T-cell (primary cell): ENCODE data around the gene TBX10. TPM values are rescaled to one million over a fixed set of nuclear protein-coding genes. Genes with fewer than 3 reads are reported as not detected.

Experiments used
- ATAC-seq, 4 experiments: fragments of 200-7000 bp in 3 of 4; fragments of 150-1000 bp in 1 of 4; cut with Tn5 transposase; replicated peaks in 1 of 4; 1 replicate in 3 of 4; 2 replicates in 1 of 4; pipeline ENCODE4 v1.10.0; 2021; ENCODE audit warnings: moderate library complexity in 3 of 4, mild to moderate bottlenecking in 2 of 4, moderate number of reproducible peaks in 1 of 4
- CTCF ChIA-PET, 2 donors: fragments of 300-600 bp; sonication (Branson Sonifier 250); formaldehyde crosslinking; loops; one replicate each; lab custom pipeline; 2022; ENCODE audit warnings: antibody characterized with exemption in 2 of 2; lab: Charles Lee
- POLR2A ChIA-PET, 2 donors: fragments of 300-600 bp; sonication (Branson Sonifier 250); formaldehyde crosslinking; loops; one replicate each; lab custom pipeline; 2022; ENCODE audit warnings: antibody characterized with exemption in 2 of 2; lab: Charles Lee
- DNase-seq, 35 experiments: peaks; one replicate each; pipeline versions ENCODE4 v3.0.0 to v3.0.0-alpha.2; 2013 to 2023
- H3K27ac ChIP-seq: one replicate; pipeline ENCODE4 v1.5.1; 2013; ENCODE audit warnings: low read length
- H3K27me3 ChIP-seq, 2 experiments: replicated peaks in 1 of 2; 1 replicate in 1 of 2; 2 replicates in 1 of 2; pipeline versions ENCODE4 v1.6.1 to v1.7.0; 2013; ENCODE audit warnings: low read length in 1 of 2, mixed read lengths in 1 of 2; ENCODE audit not compliant: control insufficient read depth in 2 of 2, insufficient read depth in 2 of 2; ENCODE audit errors: extremely low read depth in 1 of 2
- H3K36me3 ChIP-seq, 2 donors: 1 replicate in 1 of 2; 2 replicates in 1 of 2; pipeline versions ENCODE4 v1.6.1 to v1.7.0; 2013; ENCODE audit warnings: low read length in 1 of 2; ENCODE audit not compliant: control insufficient read depth in 2 of 2, insufficient read depth in 1 of 2; ENCODE audit errors: extremely low read depth in 1 of 2
- H3K4me1 ChIP-seq, 2 experiments: 1 replicate in 1 of 2; 2 replicates in 1 of 2; pipeline versions ENCODE4 v1.6.1 to v1.7.0; 2013; ENCODE audit warnings: low read length in 2 of 2, mixed read lengths in 1 of 2; ENCODE audit not compliant: insufficient read depth in 2 of 2, control insufficient read depth in 1 of 2; ENCODE audit errors: extremely low read depth in 1 of 2
- H3K4me3 ChIP-seq, 2 donors: 1 replicate in 1 of 2; 2 replicates in 1 of 2; pipeline versions ENCODE4 v1.5.1 to v1.7.0; 2013; ENCODE audit warnings: mild to moderate bottlenecking in 2 of 2, low read length in 1 of 2, moderate library complexity in 1 of 2; ENCODE audit not compliant: control insufficient read depth in 1 of 2; ENCODE audit errors: extremely low read depth in 1 of 2
- H3K9me3 ChIP-seq: 2 replicates; pipeline ENCODE4 v1.7.0; 2013
- H3K27ac Mint-ChIP-seq, 2 donors: one replicate each; pipeline ENCODE4 v1.8.0; 2020 to 2021; ENCODE audit warnings: mild to moderate bottlenecking in 2 of 2, mixed read lengths in 2 of 2
- H3K27me3 Mint-ChIP-seq, 2 donors: one replicate each; pipeline ENCODE4 v1.8.0; 2021 to 2022; ENCODE audit warnings: mixed read lengths in 2 of 2
- H3K36me3 Mint-ChIP-seq: one replicate; pipeline ENCODE4 v1.8.0; 2021; ENCODE audit warnings: mixed read lengths
- H3K4me1 Mint-ChIP-seq, 3 donors: one replicate each; pipeline ENCODE4 v1.8.0; 2020 to 2022; ENCODE audit warnings: mixed read lengths in 3 of 3, mild to moderate bottlenecking in 1 of 3
- H3K4me3 Mint-ChIP-seq, 3 donors: one replicate each; pipeline ENCODE4 v1.8.0; 2020 to 2022; ENCODE audit warnings: mild to moderate bottlenecking in 3 of 3, mixed read lengths in 3 of 3, moderate library complexity in 3 of 3
- H3K9me3 Mint-ChIP-seq, 3 donors: one replicate each; pipeline ENCODE4 v1.8.0; 2020 to 2022; ENCODE audit warnings: mixed read lengths in 3 of 3
- WGBS: methylation state at CpG from one replicate; pipeline ENCODE4 v1.1.5; 2013; ENCODE audit warnings: missing lambda C conversion rate; ENCODE audit not compliant: insufficient coverage; 5-methylcytosine and 5-hydroxymethylcytosine counted together
- total RNA-seq, 35 experiments: library from RNA in 6 of 35; stranded (reverse) in 6 of 35; fragments of 120-200 nt in 1 of 35; gene quantifications; one replicate each; pipeline versions ENCODE4 v1.2.1 to v1.2.4 and lab custom pipeline; 2013 to 2026

The TBX10 gene
- total RNA-seq, 5 donors from 2014 or later (not counting 1 experiment from before 2014, with no cell fraction given): not detected

GRCh38 chr11:67610302-67610868 lies 29.2 kb downstream of the TBX10 start:
- ATAC-seq (no peak), DNase-seq (no peak)
- peaks cover 27% of the 10 kb centered on the region for H3K36me3 Mint-ChIP-seq
- Histone ChIP-seq H3K27me3 (no peaks in the 10 kb centered on the region), H3K27ac (no peak overlapping the region), H3K4me3 (no peak overlapping the region), H3K36me3 (peaks cover 18 to 48% of the 10 kb centered on the region in 2 donors), H3K9me3 (no peaks in the 10 kb centered on the region), H3K4me1 (peaks cover 17 to 53% of the 10 kb centered on the region in 2 experiments)
- H3K27me3 Mint-ChIP-seq: no peaks in the 10 kb centered on the region
- no peak overlapping the region for H3K4me3 Mint-ChIP-seq
- no peak overlapping the region for H3K27ac Mint-ChIP-seq
- H3K4me1 Mint-ChIP-seq: peaks cover 22 to 52% (median 36%) of the 10 kb centered on the region in 3 donors
- WGBS: 94% methylated on average over 12 of the region's 15 CpGs
- ChIA-PET CTCF (no interaction called here), POLR2A (interaction anchor here in 1 of 2 donors (0.6 kb wide), 1 partner anchor 14 kb away, joined by 10 read pairs; no protein-coding TSS in a partner anchor)
- no peaks in the 10 kb centered on the region for H3K9me3 Mint-ChIP-seq

GRCh38 chr11:67609316-67609715 lies 30.2 kb downstream of the TBX10 start:
- H3K4me3 ChIP-seq: no peak overlapping the region
- POLR2A ChIA-PET: no interaction called here
- H3K9me3 ChIP-seq: no peaks in the 10 kb centered on the region
- no peak for DNase-seq
- H3K27ac ChIP-seq: no peak overlapping the region
- peaks cover 10 to 42% of the 10 kb centered on the region in 2 experiments for H3K4me1 ChIP-seq
- WGBS: 94% methylated on average over 4 of the region's 10 CpGs
- no peak for ATAC-seq
- Mint-ChIP-seq H3K4me1 (peaks cover 19 to 41% (median 30%) of the 10 kb centered on the region in 3 donors), H3K4me3 (peak overlapping the region in 1 of 3 donors; percentile 34), H3K27me3 (no peaks in the 10 kb centered on the region), H3K27ac (no peak overlapping the region), H3K9me3 (no peaks in the 10 kb centered on the region), H3K36me3 (peaks cover 27% of the 10 kb centered on the region)
- CTCF ChIA-PET: no interaction called here
- H3K27me3 ChIP-seq: peaks cover 0 to under 1% of the 10 kb centered on the region in 2 experiments
- H3K36me3 ChIP-seq: peaks cover 18 to 48% of the 10 kb centered on the region in 2 donors

GRCh38 chr11:67608486-67608885 lies 31.1 kb downstream of the TBX10 start:
- Mint-ChIP-seq H3K9me3 (no peaks in the 10 kb centered on the region), H3K27ac (peak overlapping the region in 1 of 2 donors; percentile 11), H3K4me1 (peaks cover 14 to 33% (median 21%) of the 10 kb centered on the region in 3 donors), H3K27me3 (no peaks in the 10 kb centered on the region), H3K36me3 (peaks cover 27% of the 10 kb centered on the region), H3K4me3 (peak overlapping the region; percentile 77 to 86 (median 84))
- H3K9me3 ChIP-seq: no peaks in the 10 kb centered on the region
- 95% methylated on average over 7 of the region's 8 CpGs for WGBS
- H3K36me3 ChIP-seq: peaks cover 18 to 48% of the 10 kb centered on the region in 2 donors
- ATAC-seq (no peak), DNase-seq (no peak)
- ChIA-PET CTCF (no interaction called here), POLR2A (no interaction called here)
- H3K4me3 ChIP-seq: no peak overlapping the region
- peaks cover 9 to 34% of the 10 kb centered on the region in 2 experiments for H3K4me1 ChIP-seq
- no peak overlapping the region for H3K27ac ChIP-seq
- H3K27me3 ChIP-seq: peaks cover 0 to 3% of the 10 kb centered on the region in 2 experiments

GRCh38 chr11:67607507-67607906 lies 32.1 kb downstream of the TBX10 start:
- Mint-ChIP-seq H3K27ac (peak overlapping the region; percentile 52 to 75), H3K36me3 (peaks cover 25% of the 10 kb centered on the region), H3K4me1 (peaks cover 12 to 27% (median 17%) of the 10 kb centered on the region in 3 donors), H3K4me3 (peak overlapping the region; percentile 77 to 86 (median 84)), H3K9me3 (no peaks in the 10 kb centered on the region), H3K27me3 (peaks cover 4 to 7% of the 10 kb centered on the region in 2 donors)
- Histone ChIP-seq H3K27ac (peak overlapping the region; percentile 48), H3K4me3 (peak overlapping the region; percentile 86 to 88), H3K9me3 (no peaks in the 10 kb centered on the region), H3K4me1 (peaks cover 7 to 25% of the 10 kb centered on the region in 2 experiments), H3K27me3 (peaks cover 0 to 4% of the 10 kb centered on the region in 2 experiments), H3K36me3 (peaks cover 18 to 41% of the 10 kb centered on the region in 2 donors)
- ATAC-seq (no peak), DNase-seq (no peak)
- 70% methylated on average over 4 of the region's 9 CpGs for WGBS
- ChIA-PET CTCF (no interaction called here), POLR2A (no interaction called here)

- WGBS: under 1% methylated on average over 69 of the region's 69 CpGs
- POLR2A ChIA-PET: no interaction called here
- H3K9me3 ChIP-seq: no peaks in the 10 kb centered on the region
Observed at GRCh38 chr11:67606492-67607295, 32.9 kb downstream of the TBX10 start, which contains the start of gene NDUFV1. Gene NDUFV1 (plus strand): TSS chr11:67606936. CDS start chr11:67607005, 69 bp downstream.

GRCh38 chr11:67606093-67606491 lies 33.5 kb downstream of the TBX10 start:
- Histone ChIP-seq H3K9me3 (no peaks in the 10 kb centered on the region), H3K27me3 (peaks cover 0 to 11% of the 10 kb centered on the region in 2 experiments), H3K4me1 (peaks cover 7 to 25% of the 10 kb centered on the region in 2 experiments), H3K36me3 (peaks cover 7 to 27% of the 10 kb centered on the region in 2 donors), H3K4me3 (peak overlapping the region; percentile 86 to 88), H3K27ac (peak overlapping the region; percentile 48)
- H3K4me3 Mint-ChIP-seq: peak overlapping the region; percentile 77 to 86 (median 84)
- peaks cover 20% of the 10 kb centered on the region for H3K36me3 Mint-ChIP-seq
- H3K9me3 Mint-ChIP-seq: no peaks in the 10 kb centered on the region
- H3K27me3 Mint-ChIP-seq: peaks cover 6 to 14% of the 10 kb centered on the region in 2 donors
- peaks cover 12 to 27% (median 17%) of the 10 kb centered on the region in 3 donors for H3K4me1 Mint-ChIP-seq
- peak overlapping the region; percentile 68 to 86 for H3K27ac Mint-ChIP-seq
- POLR2A ChIA-PET: no interaction called here
- no peak for DNase-seq
- no peak for ATAC-seq
- CTCF ChIA-PET: no interaction called here
- WGBS: 58% methylated on average over 15 of the region's 17 CpGs

More at GRCh38 chr11:67606492-67607295, 32.9 kb downstream of the TBX10 start, which contains the start of gene NDUFV1:
- DNase-seq (peak; percentile 90 to 98 (median 96)), ATAC-seq (peak; percentile 99 to 100 (median 100))
- Mint-ChIP-seq H3K4me1 (peaks cover 12 to 27% (median 17%) of the 10 kb centered on the region in 3 donors), H3K9me3 (no peaks in the 10 kb centered on the region), H3K27ac (peak within 1 kb of the TSS; percentile 68 to 86), H3K4me3 (peak within 1 kb of the TSS; percentile 77 to 86 (median 84)), H3K27me3 (peaks cover 4 to 10% of the 10 kb centered on the region in 2 donors), H3K36me3 (peaks cover 20% of the 10 kb centered on the region)
- Histone ChIP-seq H3K36me3 (peaks cover 12 to 33% of the 10 kb centered on the region in 2 donors), H3K4me3 (peak within 1 kb of the TSS; percentile 86 to 88), H3K27me3 (peaks cover 0 to 5% of the 10 kb centered on the region in 2 experiments), H3K4me1 (peaks cover 7 to 25% of the 10 kb centered on the region in 2 experiments), H3K27ac (peak within 1 kb of the TSS; percentile 48)
- CTCF ChIA-PET: no interaction called here
